ENCODE results near the gene ANKFY1.

GRCh38 chr17:4119299-4119698, 144.5 kb downstream of the ANKFY1 start:
- TF ChIP-seq CTCF (IDR thresholded peaks at IDR 0.05) (no peak), POLR2AphosphoS5 (IDR thresholded peaks at IDR 0.05) (no peak), POLR2A (IDR thresholded peaks at IDR 0.05) (no peak)
